Activated T-cell treated with anti-CD3 and anti-CD28 coated beads, Interleukin-2, amount 50 U/mL, for 24 hours (primary cell): ENCODE results near the gene NCOA1.
"Not testable (repeated sequence)": the region's sequence is repeated elsewhere in the genome, so short reads cannot be mapped to it uniquely, and the experiment has no call there.

Experiments
- DNase-seq: peaks from one replicate; pipeline ENCODE4 v3.0.0-alpha.2; 2020
- H3K27ac Mint-ChIP-seq: 2 replicates; pipeline ENCODE4 v1.8.0; 2020; ENCODE audit warnings: mild to moderate bottlenecking, mixed read lengths
- H3K27me3 Mint-ChIP-seq: 2 replicates; pipeline ENCODE4 v1.8.0; 2020; ENCODE audit warnings: mixed read lengths
- H3K36me3 Mint-ChIP-seq: 2 replicates; pipeline ENCODE4 v1.8.0; 2020; ENCODE audit warnings: low read depth, mixed read lengths
- H3K4me1 Mint-ChIP-seq: 2 replicates; pipeline ENCODE4 v1.8.0; 2020; ENCODE audit warnings: low read depth, mixed read lengths
- H3K4me3 Mint-ChIP-seq: 2 replicates; pipeline ENCODE4 v1.8.0; 2020; ENCODE audit warnings: mild to moderate bottlenecking, moderate library complexity, mixed read lengths
- H3K9me3 Mint-ChIP-seq: 2 replicates; pipeline ENCODE4 v1.8.0; 2020; ENCODE audit warnings: mixed read lengths

The NCOA1 gene

GRCh38 chr2:24466871-24467870 lies 23.9 kb upstream of the NCOA1 start:
- Mint-ChIP-seq H3K36me3 (no peaks in the 10 kb centered on the region), H3K27me3 (no peaks in the 10 kb centered on the region), H3K4me3 (no peak overlapping the region), H3K4me1 (no peaks in the 10 kb centered on the region), H3K9me3 (no peaks in the 10 kb centered on the region), H3K27ac (no peak overlapping the region)
- no peak for DNase-seq

- not testable (repeated sequence) for H3K4me3 Mint-ChIP-seq, H3K4me1 Mint-ChIP-seq, H3K27me3 Mint-ChIP-seq, H3K9me3 Mint-ChIP-seq, H3K27ac Mint-ChIP-seq, DNase-seq, H3K36me3 Mint-ChIP-seq
Observed at GRCh38 chr2:24468453-24468852, 22.6 kb upstream of the NCOA1 start.

GRCh38 chr2:24469148-24469650 lies 21.9 kb upstream of the NCOA1 start:
- no peaks in the 10 kb centered on the region for H3K36me3 Mint-ChIP-seq
- H3K4me1 Mint-ChIP-seq, result no peaks in the 10 kb centered on the region
- H3K27me3 Mint-ChIP-seq, result no peaks in the 10 kb centered on the region
- no peak overlapping the region for H3K4me3 Mint-ChIP-seq
- H3K27ac Mint-ChIP-seq, result no peak overlapping the region
- no peak for DNase-seq
- no peaks in the 10 kb centered on the region for H3K9me3 Mint-ChIP-seq

- Mint-ChIP-seq H3K4me3 (no peak overlapping the region), H3K4me1 (no peaks in the 10 kb centered on the region), H3K36me3 (no peaks in the 10 kb centered on the region), H3K27ac (no peak overlapping the region), H3K27me3 (no peaks in the 10 kb centered on the region), H3K9me3 (no peaks in the 10 kb centered on the region)
- DNase-seq, result no peak
Observed at GRCh38 chr2:24471662-24472061, 19.4 kb upstream of the NCOA1 start.

GRCh38 chr2:24472416-24472815 lies 18.6 kb upstream of the NCOA1 start:
- no peak for DNase-seq
- H3K27ac Mint-ChIP-seq, result no peak overlapping the region
- H3K27me3 Mint-ChIP-seq, result no peaks in the 10 kb centered on the region
- no peaks in the 10 kb centered on the region for H3K4me1 Mint-ChIP-seq
- no peaks in the 10 kb centered on the region for H3K36me3 Mint-ChIP-seq
- H3K4me3 Mint-ChIP-seq, result no peak overlapping the region
- no peaks in the 10 kb centered on the region for H3K9me3 Mint-ChIP-seq

- Mint-ChIP-seq H3K9me3 (no peaks in the 10 kb centered on the region), H3K4me3 (no peak overlapping the region), H3K4me1 (no peaks in the 10 kb centered on the region), H3K36me3 (no peaks in the 10 kb centered on the region), H3K27me3 (no peaks in the 10 kb centered on the region), H3K27ac (no peak overlapping the region)
- no peak for DNase-seq
Observed at GRCh38 chr2:24473626-24474025, 17.4 kb upstream of the NCOA1 start.

- no peaks in the 10 kb centered on the region for H3K36me3 Mint-ChIP-seq
- DNase-seq, result no peak
- H3K9me3 Mint-ChIP-seq, result no peaks in the 10 kb centered on the region
- no peaks in the 10 kb centered on the region for H3K4me1 Mint-ChIP-seq
- no peak overlapping the region for H3K4me3 Mint-ChIP-seq
- no peaks in the 10 kb centered on the region for H3K27me3 Mint-ChIP-seq
- no peak overlapping the region for H3K27ac Mint-ChIP-seq
Observed at GRCh38 chr2:24474053-24474452, 17.0 kb upstream of the NCOA1 start.

GRCh38 chr2:24477229-24477628 lies 13.8 kb upstream of the NCOA1 start:
- no peak for DNase-seq
- no peaks in the 10 kb centered on the region for H3K36me3 Mint-ChIP-seq
- H3K27ac Mint-ChIP-seq, result no peak overlapping the region
- H3K4me3 Mint-ChIP-seq, result no peak overlapping the region
- H3K9me3 Mint-ChIP-seq, result peaks cover 3% of the 10 kb centered on the region
- H3K27me3 Mint-ChIP-seq, result no peaks in the 10 kb centered on the region
- H3K4me1 Mint-ChIP-seq, result no peaks in the 10 kb centered on the region

- no peak for DNase-seq
- Mint-ChIP-seq H3K27me3 (no peaks in the 10 kb centered on the region), H3K4me1 (no peaks in the 10 kb centered on the region), H3K9me3 (peaks cover 3% of the 10 kb centered on the region), H3K36me3 (no peaks in the 10 kb centered on the region), H3K27ac (no peak overlapping the region), H3K4me3 (no peak overlapping the region)
Observed at GRCh38 chr2:24478243-24478642, 12.8 kb upstream of the NCOA1 start.

GRCh38 chr2:24480245-24480644 lies 10.8 kb upstream of the NCOA1 start:
- Mint-ChIP-seq H3K27me3 (no peaks in the 10 kb centered on the region), H3K9me3 (peaks cover 3% of the 10 kb centered on the region), H3K4me3 (no peak overlapping the region), H3K27ac (no peak overlapping the region), H3K36me3 (no peaks in the 10 kb centered on the region), H3K4me1 (no peaks in the 10 kb centered on the region)
- no peak for DNase-seq

GRCh38 chr2:24482251-24482971 lies 8.6 kb upstream of the NCOA1 start:
- Mint-ChIP-seq H3K36me3 (no peaks in the 10 kb centered on the region), H3K4me3 (no peak overlapping the region), H3K27ac (no peak overlapping the region), H3K4me1 (no peaks in the 10 kb centered on the region), H3K9me3 (peaks cover 3% of the 10 kb centered on the region), H3K27me3 (no peaks in the 10 kb centered on the region)
- DNase-seq, result no peak

- no peaks in the 10 kb centered on the region for H3K27me3 Mint-ChIP-seq
Observed at GRCh38 chr2:24482972-24483300, 8.1 kb upstream of the NCOA1 start.

GRCh38 chr2:24484677-24485076 lies 6.4 kb upstream of the NCOA1 start:
- not testable (repeated sequence) for H3K4me1 Mint-ChIP-seq, DNase-seq, H3K27me3 Mint-ChIP-seq, H3K9me3 Mint-ChIP-seq, H3K36me3 Mint-ChIP-seq, H3K27ac Mint-ChIP-seq, H3K4me3 Mint-ChIP-seq

More at GRCh38 chr2:24482972-24483300, 8.1 kb upstream of the NCOA1 start:
- no peaks in the 10 kb centered on the region for H3K36me3 Mint-ChIP-seq
- no peak for DNase-seq
- H3K4me3 Mint-ChIP-seq, result no peak overlapping the region
- peaks cover 3% of the 10 kb centered on the region for H3K9me3 Mint-ChIP-seq
- H3K27ac Mint-ChIP-seq, result no peak overlapping the region
- no peaks in the 10 kb centered on the region for H3K4me1 Mint-ChIP-seq

GRCh38 chr2:24485197-24485596 lies 5.9 kb upstream of the NCOA1 start:
- Mint-ChIP-seq H3K4me1 (peaks cover 14% of the 10 kb centered on the region), H3K27me3 (no peaks in the 10 kb centered on the region), H3K4me3 (no peak overlapping the region), H3K36me3 (no peaks in the 10 kb centered on the region), H3K9me3 (peaks cover under 1% of the 10 kb centered on the region), H3K27ac (no peak overlapping the region)
- no peak for DNase-seq

GRCh38 chr2:24486636-24487205 lies 4.3 kb upstream of the NCOA1 start:
- DNase-seq, result no peak
- H3K4me3 Mint-ChIP-seq, result no peak overlapping the region
- no peak overlapping the region for H3K27ac Mint-ChIP-seq
- H3K36me3 Mint-ChIP-seq, result peaks cover 4% of the 10 kb centered on the region
- no peaks in the 10 kb centered on the region for H3K27me3 Mint-ChIP-seq
- peaks cover 19% of the 10 kb centered on the region for H3K4me1 Mint-ChIP-seq
- H3K9me3 Mint-ChIP-seq, result no peaks in the 10 kb centered on the region
